ENCODE data around the gene CARD10. TPM values are rescaled to one million over a fixed set of nuclear protein-coding genes. Genes with fewer than 3 reads are reported as not detected.

Gene CARD10
- total RNA-seq, 1 donor from 2014 or later = 13.5 TPM

GRCh38 chr22:37566329-37566837, 47.2 kb upstream of the CARD10 start:
- Mint-ChIP-seq H3K4me3 (ENCODE audit: unreplicated experiment) (no peak overlapping the region), H3K27me3 (ENCODE audit: low read depth) (no peaks in the 10 kb centered on the region), H3K9me3 (ENCODE audit: low read depth) (no peaks in the 10 kb centered on the region), H3K4me1 (ENCODE audit: low read depth) (peaks cover 71% of the 10 kb centered on the region), H3K27ac (ENCODE audit: unreplicated experiment) (no peak overlapping the region), H3K36me3 (ENCODE audit: low read depth) (peaks cover 24% of the 10 kb centered on the region)
- no peak for DNase-seq (ENCODE audit: low spot score)
- TF ChIP-seq, protein P1, sequence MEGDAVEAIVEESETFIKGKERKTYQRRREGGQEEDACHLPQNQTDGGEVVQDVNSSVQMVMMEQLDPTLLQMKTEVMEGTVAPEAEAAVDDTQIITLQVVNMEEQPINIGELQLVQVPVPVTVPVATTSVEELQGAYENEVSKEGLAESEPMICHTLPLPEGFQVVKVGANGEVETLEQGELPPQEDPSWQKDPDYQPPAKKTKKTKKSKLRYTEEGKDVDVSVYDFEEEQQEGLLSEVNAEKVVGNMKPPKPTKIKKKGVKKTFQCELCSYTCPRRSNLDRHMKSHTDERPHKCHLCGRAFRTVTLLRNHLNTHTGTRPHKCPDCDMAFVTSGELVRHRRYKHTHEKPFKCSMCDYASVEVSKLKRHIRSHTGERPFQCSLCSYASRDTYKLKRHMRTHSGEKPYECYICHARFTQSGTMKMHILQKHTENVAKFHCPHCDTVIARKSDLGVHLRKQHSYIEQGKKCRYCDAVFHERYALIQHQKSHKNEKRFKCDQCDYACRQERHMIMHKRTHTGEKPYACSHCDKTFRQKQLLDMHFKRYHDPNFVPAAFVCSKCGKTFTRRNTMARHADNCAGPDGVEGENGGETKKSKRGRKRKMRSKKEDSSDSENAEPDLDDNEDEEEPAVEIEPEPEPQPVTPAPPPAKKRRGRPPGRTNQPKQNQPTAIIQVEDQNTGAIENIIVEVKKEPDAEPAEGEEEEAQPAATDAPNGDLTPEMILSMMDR (IDR thresholded peaks at IDR 0.05) = no peak

- DNase-seq (ENCODE audit: low spot score) = no peak
- peaks cover 24% of the 10 kb centered on the region for H3K36me3 Mint-ChIP-seq (ENCODE audit: low read depth)
- no peaks in the 10 kb centered on the region for H3K9me3 Mint-ChIP-seq (ENCODE audit: low read depth)
- TF ChIP-seq, protein P1 (IDR thresholded peaks at IDR 0.05) = no peak
- peak overlapping the region; percentile 75 for H3K27ac Mint-ChIP-seq (ENCODE audit: unreplicated experiment)
- no peaks in the 10 kb centered on the region for H3K27me3 Mint-ChIP-seq (ENCODE audit: low read depth)
- no peak overlapping the region for H3K4me3 Mint-ChIP-seq (ENCODE audit: unreplicated experiment)
- peaks cover 68% of the 10 kb centered on the region for H3K4me1 Mint-ChIP-seq (ENCODE audit: low read depth)
These were observed 46.6 kb upstream of the CARD10 start for GRCh38 chr22:37565830-37566229.

DNA sequence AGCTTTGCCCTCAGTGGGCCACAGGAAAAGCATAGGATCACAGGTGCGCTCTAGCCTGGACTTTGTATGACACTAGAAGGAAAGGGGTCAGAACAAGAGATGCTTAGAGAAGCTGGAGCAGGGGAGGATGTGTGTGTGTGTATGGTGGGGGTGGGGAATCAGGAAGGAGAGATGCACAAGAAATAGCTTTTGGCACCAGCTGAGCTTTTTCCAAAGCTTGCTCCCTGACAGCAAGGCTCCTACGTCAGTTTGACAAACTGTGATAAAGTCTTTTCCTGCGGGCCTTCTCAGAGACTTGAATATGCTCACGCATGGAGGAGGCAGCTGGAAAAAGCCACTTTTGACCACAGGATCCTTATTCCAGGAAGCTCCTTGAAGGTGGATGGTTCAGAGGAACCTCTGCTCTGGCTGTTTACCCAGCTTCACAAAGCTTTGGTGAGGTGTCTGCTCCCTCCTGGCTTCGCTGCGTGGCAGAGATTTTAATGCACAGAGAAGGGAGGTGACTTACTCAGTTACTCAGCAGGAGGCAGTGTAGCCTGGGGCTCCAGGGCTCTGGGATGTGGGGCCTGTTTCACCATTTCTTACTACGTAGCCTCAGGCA, 45.0 kb upstream of the CARD10 start:
- Mint-ChIP-seq H3K4me1 (ENCODE audit: low read depth) (peaks cover 63% of the 10 kb centered on the region), H3K4me3 (ENCODE audit: unreplicated experiment) (peak overlapping the region; percentile 88), H3K27me3 (ENCODE audit: low read depth) (no peaks in the 10 kb centered on the region), H3K9me3 (ENCODE audit: low read depth) (no peaks in the 10 kb centered on the region), H3K36me3 (ENCODE audit: low read depth) (peaks cover 17% of the 10 kb centered on the region), H3K27ac (ENCODE audit: unreplicated experiment) (peak overlapping the region; percentile 93)
- DNase-seq (ENCODE audit: low spot score) = no peak
- TF ChIP-seq, protein P1 (IDR thresholded peaks at IDR 0.05) = peak; percentile 26

GRCh38 chr22:37563153-37564081, 44.2 kb upstream of the CARD10 start:
- Mint-ChIP-seq H3K36me3 (ENCODE audit: low read depth) (peaks cover 17% of the 10 kb centered on the region), H3K4me1 (ENCODE audit: low read depth) (peaks cover 68% of the 10 kb centered on the region), H3K27ac (ENCODE audit: unreplicated experiment) (peak overlapping the region; percentile 93), H3K4me3 (ENCODE audit: unreplicated experiment) (peak overlapping the region; percentile 88), H3K9me3 (ENCODE audit: low read depth) (no peaks in the 10 kb centered on the region), H3K27me3 (ENCODE audit: low read depth) (no peaks in the 10 kb centered on the region)
- TF ChIP-seq, protein P1 (IDR thresholded peaks at IDR 0.05) = no peak
- no peak for DNase-seq (ENCODE audit: low spot score)
